ENCODE measurements around the gene C5orf46.

The C5orf46 gene

GRCh38 chr5:147859962-147860640 lies 46.2 kb downstream of the C5orf46 start:
- no peak for DNase-seq (ENCODE audit: low read depth in 4 of 4, low spot score in 1 of 4)

- no peak for DNase-seq (ENCODE audit: low read depth in 4 of 4, low spot score in 1 of 4)
Observed at GRCh38 chr5:147858565-147858964, 47.8 kb downstream of the C5orf46 start.

DNA sequence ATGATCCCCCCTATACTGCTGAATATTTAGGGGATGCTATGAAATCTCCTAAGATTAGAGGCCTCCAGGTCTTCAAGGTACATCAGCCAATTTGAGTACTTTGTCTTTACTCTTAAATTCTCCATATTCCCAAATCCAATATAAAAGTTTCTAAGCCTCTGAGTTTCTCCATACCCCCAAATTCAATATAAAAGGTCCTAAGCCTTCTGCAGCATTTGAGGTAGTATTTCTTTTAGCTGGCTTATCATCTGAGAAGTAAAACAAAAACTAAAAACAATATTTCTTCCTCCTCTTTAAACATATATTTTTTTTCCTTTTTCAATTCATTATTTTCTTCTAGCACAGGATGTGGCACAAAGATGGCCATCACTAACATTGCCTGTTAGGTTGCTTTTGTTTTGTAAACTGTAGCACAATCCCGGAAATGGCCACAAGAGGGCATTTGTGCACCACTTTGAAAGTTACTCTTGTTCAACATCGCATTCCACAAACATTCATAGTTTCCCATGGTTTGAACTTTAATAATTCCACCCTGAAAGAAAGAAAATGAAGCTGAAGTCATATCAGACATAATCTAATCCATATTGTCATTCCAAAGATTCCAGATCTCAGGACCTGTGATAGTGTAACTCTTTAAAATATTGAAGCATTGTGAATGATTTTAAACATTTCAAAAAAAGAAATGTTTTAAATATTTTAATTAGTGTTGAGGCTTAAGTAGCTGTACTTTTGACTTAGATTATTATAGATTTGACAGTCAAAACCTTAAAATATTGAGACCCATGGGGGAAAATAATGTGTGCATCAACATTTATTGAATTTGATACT lies 48.8 kb downstream of the C5orf46 start:
- peak; percentile 9 to 13 (median 12) for DNase-seq (ENCODE audit: low read depth in 4 of 4, low spot score in 1 of 4)

DNA sequence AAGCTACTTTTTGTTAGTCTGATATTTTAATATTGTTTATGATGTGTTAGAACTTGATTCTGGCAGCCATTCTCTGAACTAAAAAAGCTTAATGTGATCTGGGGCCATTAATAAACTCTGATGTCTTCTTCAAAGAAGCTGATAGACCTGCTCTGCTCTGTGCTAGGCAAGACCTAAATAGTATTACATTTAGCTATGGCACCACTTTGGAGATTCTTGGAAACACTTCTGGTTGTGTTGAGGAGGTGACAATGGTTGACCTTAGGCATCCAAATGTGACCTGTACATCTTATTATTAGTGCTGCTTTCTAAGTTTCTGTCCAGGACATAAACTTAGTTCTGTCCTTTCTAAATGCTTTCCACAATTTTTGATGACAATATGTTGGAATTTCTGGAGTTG lies 49.5 kb downstream of the C5orf46 start:
- DNase-seq (ENCODE audit: low read depth in 4 of 4, low spot score in 1 of 4), result no peak

GRCh38 chr5:147855774-147856069 lies 50.6 kb downstream of the C5orf46 start:
- DNase-seq (ENCODE audit: low read depth in 4 of 4, low spot score in 1 of 4), result no peak

DNA sequence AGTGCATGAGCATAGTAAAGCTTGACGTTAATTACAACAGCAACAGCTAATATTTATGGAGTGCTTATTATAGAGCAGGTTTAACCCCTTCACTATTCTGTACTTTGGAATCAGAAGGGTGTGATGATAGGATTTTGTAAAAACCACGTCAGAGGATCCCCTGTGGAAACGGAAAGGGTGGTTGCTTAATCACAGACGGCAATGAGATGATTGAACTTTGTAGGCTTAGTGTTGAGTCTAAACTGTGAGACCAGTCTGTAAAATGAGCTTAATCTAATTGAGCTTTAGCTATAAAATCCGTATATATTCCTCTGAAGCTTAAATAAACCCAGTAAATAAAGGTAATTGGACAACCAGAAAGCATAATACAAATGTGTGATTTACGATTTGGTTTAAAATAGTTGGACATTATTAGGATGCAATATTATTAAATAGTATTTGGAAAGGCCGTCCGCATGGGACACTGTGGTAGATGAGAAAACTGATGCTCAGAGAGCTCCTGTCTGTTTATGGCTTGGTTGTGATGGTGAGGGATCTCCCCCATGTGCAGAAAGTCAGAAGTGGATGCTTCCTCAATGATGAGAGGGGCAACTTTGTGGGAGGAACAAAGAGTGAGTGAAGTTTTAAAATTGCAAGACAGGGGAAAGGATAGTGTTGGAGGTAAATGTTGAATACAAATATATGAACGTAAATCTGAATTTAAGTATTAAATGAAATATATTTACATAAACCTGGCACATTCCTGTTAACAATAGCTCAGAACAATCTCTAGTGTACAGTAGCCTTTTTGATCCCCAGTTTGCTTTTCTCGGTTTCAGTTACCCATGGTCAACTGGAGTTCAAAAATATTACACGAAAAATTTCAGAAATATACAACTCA lies 51.2 kb downstream of the C5orf46 start:
- no peak for DNase-seq (ENCODE audit: low read depth in 4 of 4, low spot score in 1 of 4)

DNA sequence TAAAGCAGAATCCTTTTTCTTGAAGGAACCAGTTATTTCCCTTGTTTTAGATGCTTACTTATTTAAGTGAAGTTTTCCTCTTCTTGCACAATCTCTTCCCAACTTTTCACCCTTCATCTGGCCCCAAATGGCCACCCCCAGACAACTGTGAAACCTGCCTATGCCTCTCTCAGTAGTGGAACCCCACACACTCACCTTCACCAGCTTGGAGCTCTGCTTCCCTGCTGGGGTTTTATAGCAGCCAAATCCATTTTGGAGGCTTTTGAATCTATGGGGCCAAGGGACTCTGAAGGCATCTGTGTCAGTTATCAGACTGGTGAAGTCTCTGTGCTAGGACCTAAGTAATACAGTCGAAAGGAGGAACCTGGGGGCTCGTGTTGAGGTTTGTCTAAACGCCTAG lies 52.0 kb downstream of the C5orf46 start:
- DNase-seq (ENCODE audit: low read depth in 4 of 4, low spot score in 1 of 4), result no peak

DNA sequence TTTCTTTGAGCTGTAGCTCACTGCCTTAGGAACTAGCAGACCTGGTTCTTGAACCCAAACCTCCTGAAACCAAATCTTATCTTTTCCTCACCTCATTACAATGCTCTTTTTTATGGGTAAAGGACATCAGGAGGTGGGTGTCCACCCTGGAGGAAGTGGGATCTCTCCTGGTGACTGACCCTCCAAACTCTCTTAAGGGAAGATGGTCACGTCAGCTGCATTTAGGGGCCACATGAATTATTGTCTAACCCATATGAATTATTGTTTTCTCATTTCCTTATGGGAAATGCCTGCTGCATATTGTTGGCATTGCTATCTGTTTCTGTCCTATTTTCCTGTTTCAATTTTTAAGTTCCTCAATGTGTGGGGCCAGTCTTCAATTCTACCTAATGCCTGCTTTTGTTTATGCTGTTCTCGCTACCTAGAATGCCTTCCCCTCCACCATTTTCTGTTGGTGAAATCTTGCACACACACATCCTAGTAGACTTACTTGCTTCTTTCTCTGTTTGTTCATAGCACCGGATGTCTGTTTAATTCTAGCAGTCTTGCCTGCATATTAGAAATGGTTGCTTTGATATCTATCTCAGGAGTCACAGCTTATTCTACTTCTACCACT lies 52.9 kb downstream of the C5orf46 start:
- DNase-seq (ENCODE audit: low read depth in 4 of 4, low spot score in 1 of 4), result no peak

DNA sequence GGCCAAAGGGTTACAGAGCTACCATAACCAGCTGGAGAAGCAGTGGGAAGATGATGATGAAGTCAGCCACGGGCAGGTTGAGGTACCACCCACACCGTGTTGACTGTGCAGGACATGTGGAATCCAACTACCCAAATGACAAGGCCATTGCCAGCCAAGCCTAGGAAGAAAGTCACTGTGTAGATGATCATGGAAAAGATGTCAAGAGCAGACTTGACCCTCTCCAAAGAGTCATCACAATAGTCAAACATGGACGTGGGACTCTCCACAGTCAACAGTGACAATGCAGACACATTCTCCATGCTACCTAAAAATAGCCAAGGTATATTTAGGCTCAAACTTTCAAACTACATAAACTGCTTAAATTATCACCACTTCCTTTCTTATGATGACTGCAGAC lies 54.0 kb downstream of the C5orf46 start:
- no peak for DNase-seq (ENCODE audit: low read depth in 4 of 4, low spot score in 1 of 4)

- no peak for DNase-seq (ENCODE audit: low read depth in 4 of 4, low spot score in 1 of 4)
Observed at GRCh38 chr5:147851578-147851977, 54.8 kb downstream of the C5orf46 start.

- no peak for DNase-seq (ENCODE audit: low read depth in 4 of 4, low spot score in 1 of 4)
Observed at GRCh38 chr5:147849226-147849625, 57.1 kb downstream of the C5orf46 start.

DNA sequence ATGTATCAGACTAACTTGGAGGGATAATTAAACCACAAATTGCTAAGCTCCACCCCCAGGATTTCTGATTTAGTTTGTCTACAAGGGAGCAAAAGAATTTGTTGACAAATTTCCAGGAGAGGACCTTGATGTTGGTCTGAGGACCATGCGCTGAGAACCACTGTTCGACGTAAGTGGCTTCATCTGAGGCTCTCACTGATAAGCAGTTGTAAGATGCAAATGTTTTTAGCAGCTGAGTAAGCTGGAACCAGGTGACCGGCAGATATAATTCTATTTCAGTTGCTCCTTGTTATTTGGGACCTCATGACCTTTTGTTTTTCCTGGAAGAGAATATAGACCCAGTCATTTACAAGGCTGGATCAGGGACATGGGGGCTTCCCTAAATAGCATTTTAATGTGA lies 60.7 kb downstream of the C5orf46 start:
- DNase-seq (ENCODE audit: low read depth in 4 of 4, low spot score in 1 of 4), result no peak

- DNase-seq (ENCODE audit: low read depth in 4 of 4, low spot score in 1 of 4), result no peak
Observed at GRCh38 chr5:147844846-147845245, 61.5 kb downstream of the C5orf46 start.

DNA sequence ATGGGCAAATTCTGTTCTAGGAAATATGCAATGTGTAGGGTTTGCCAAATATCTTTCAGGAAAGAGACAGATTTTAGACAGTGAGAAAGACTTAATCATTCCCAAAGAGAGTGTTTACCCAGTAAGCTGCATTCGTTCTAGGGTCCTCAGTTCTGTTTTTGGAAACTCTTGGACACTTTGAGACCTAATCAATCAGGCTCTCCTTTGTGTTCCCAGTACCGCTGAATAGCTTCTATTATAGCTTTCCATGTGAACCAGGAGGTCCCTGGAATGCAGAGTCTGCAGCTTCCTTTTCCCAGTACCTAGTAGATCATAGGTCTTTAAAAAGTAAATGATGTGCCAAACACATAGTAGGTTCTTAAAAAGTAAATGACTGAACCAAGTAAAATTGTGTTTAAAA lies 63.5 kb downstream of the C5orf46 start:
- no peak for DNase-seq (ENCODE audit: low read depth in 4 of 4, low spot score in 1 of 4)

All from stimulated activated CD4-positive, alpha-beta T cell treated with anti-CD3 and anti-CD28 coated beads, Interleukin-1b, Interleukin-23, amount 100 ng/mL, for 24 hours (primary cell).